ENCODE measurements around the gene ANTXR2. TPM values are rescaled to one million over a fixed set of nuclear protein-coding genes. Genes with fewer than 3 reads are reported as not detected.
A peak's percentile ranks its signal among the peaks of the same experiment; 100 is the strongest.

The ANTXR2 gene
- total RNA-seq, 4 donors from 2014 or later = 33.5 to 57.8 (median 47.3) TPM

- Histone ChIP-seq H3K4me3 (no peak overlapping the region), H3K4me1 (peaks cover 0 to 7% (median 0%) of the 10 kb centered on the region in 4 donors), H3K36me3 (peaks cover 0 to 36% (median 0%) of the 10 kb centered on the region in 3 donors), H3K27me3 (no peaks in the 10 kb centered on the region), H3K27ac (no peak overlapping the region), H3K9me3 (peaks cover 0 to 7% (median 0%) of the 10 kb centered on the region in 4 donors)
- TF ChIP-seq CTCF (IDR thresholded peaks at IDR 0.05) (no peak), POLR2A (IDR thresholded peaks at IDR 0.05) (no peak)
- DNase-seq = no peak
Observed at GRCh38 chr4:80008971-80009370, 64.1 kb downstream of the ANTXR2 start.

- Histone ChIP-seq H3K27me3 (no peaks in the 10 kb centered on the region), H3K9me3 (peaks cover 0 to 7% (median 0%) of the 10 kb centered on the region in 4 donors), H3K4me1 (peaks cover 0 to 7% (median 0%) of the 10 kb centered on the region in 4 donors), H3K36me3 (peaks cover 0 to 35% (median 0%) of the 10 kb centered on the region in 3 donors), H3K4me3 (no peak overlapping the region), H3K27ac (no peak overlapping the region)
- DNase-seq = no peak
- TF ChIP-seq CTCF (IDR thresholded peaks at IDR 0.05) (no peak), POLR2A (IDR thresholded peaks at IDR 0.05) (no peak)
Observed at GRCh38 chr4:80008351-80008750, 64.7 kb downstream of the ANTXR2 start.

- TF ChIP-seq CTCF (IDR thresholded peaks at IDR 0.05) (no peak), POLR2A (IDR thresholded peaks at IDR 0.05) (no peak)
- no peaks in the 10 kb centered on the region for H3K27me3 ChIP-seq
- no peak overlapping the region for H3K4me3 ChIP-seq
- H3K9me3 ChIP-seq = peaks cover 0 to 7% (median 0%) of the 10 kb centered on the region in 4 donors
- H3K36me3 ChIP-seq = peaks cover 0 to 30% (median 0%) of the 10 kb centered on the region in 3 donors
- H3K4me1 ChIP-seq = peaks cover 0 to 7% (median 0%) of the 10 kb centered on the region in 4 donors
- no peak for DNase-seq
- peak overlapping the region in 1 of 4 donors; percentile 38 for H3K27ac ChIP-seq
Observed at GRCh38 chr4:80007745-80008149, 65.3 kb downstream of the ANTXR2 start.

GRCh38 chr4:80006935-80007744, 65.9 kb downstream of the ANTXR2 start:
- H3K27me3 ChIP-seq = no peaks in the 10 kb centered on the region
- peak overlapping the region in 1 of 4 donors; percentile 48 for H3K27ac ChIP-seq
- TF ChIP-seq CTCF (IDR thresholded peaks at IDR 0.05) (no peak), POLR2A (IDR thresholded peaks at IDR 0.05) (no peak)
- H3K4me1 ChIP-seq = peaks cover 0 to 7% (median 0%) of the 10 kb centered on the region in 4 donors
- DNase-seq = no peak
- H3K9me3 ChIP-seq = peaks cover 0 to 7% (median 0%) of the 10 kb centered on the region in 4 donors
- no peak overlapping the region for H3K4me3 ChIP-seq
- H3K36me3 ChIP-seq = peaks cover 0 to 30% (median 0%) of the 10 kb centered on the region in 3 donors

GRCh38 chr4:80005863-80006262, 67.2 kb downstream of the ANTXR2 start:
- DNase-seq = no peak
- H3K9me3 ChIP-seq = peaks cover 0 to 7% (median 0%) of the 10 kb centered on the region in 4 donors
- H3K27me3 ChIP-seq = no peaks in the 10 kb centered on the region
- peaks cover 0 to 7% (median 0%) of the 10 kb centered on the region in 4 donors for H3K4me1 ChIP-seq
- H3K4me3 ChIP-seq = no peak overlapping the region
- peaks cover 0 to 30% (median 0%) of the 10 kb centered on the region in 3 donors for H3K36me3 ChIP-seq
- peak overlapping the region in 2 of 4 donors; percentile 1 to 28 for H3K27ac ChIP-seq
- TF ChIP-seq CTCF (IDR thresholded peaks at IDR 0.05) = no peak
- no peak for TF ChIP-seq POLR2A (IDR thresholded peaks at IDR 0.05)

Data from Peyer's patch (tissue), 4 donors.